ENCODE measurements around the gene NCF4.
A peak's percentile ranks its signal among the peaks of the same experiment; 100 is the strongest.

Gene NCF4

GRCh38 chr22:36852056-36852973 is 8.5 kb upstream of the NCF4 start:
- no peak for DNase-seq (ENCODE audit: low spot score)
- Mint-ChIP-seq H3K27ac (no peak overlapping the region), H3K4me1 (ENCODE audit: low read depth) (peaks cover 21% of the 10 kb centered on the region), H3K36me3 (ENCODE audit: low read depth) (peaks cover 1% of the 10 kb centered on the region), H3K4me3 (no peak overlapping the region), H3K27me3 (ENCODE audit: low read depth) (peaks cover 13% of the 10 kb centered on the region), H3K9me3 (peaks cover 3% of the 10 kb centered on the region)

- peak overlapping the region; percentile 44 for H3K4me3 Mint-ChIP-seq
- H3K27ac Mint-ChIP-seq, result peak overlapping the region; percentile 68
- H3K27me3 Mint-ChIP-seq (ENCODE audit: low read depth), result peaks cover 13% of the 10 kb centered on the region
- H3K36me3 Mint-ChIP-seq (ENCODE audit: low read depth), result peaks cover 1% of the 10 kb centered on the region
- H3K9me3 Mint-ChIP-seq, result peaks cover 3% of the 10 kb centered on the region
- peaks cover 21% of the 10 kb centered on the region for H3K4me1 Mint-ChIP-seq (ENCODE audit: low read depth)
- DNase-seq (ENCODE audit: low spot score), result peak; percentile 76
Observed at GRCh38 chr22:36853407-36854099, 7.3 kb upstream of the NCF4 start.

- no peak for DNase-seq (ENCODE audit: low spot score)
- H3K9me3 Mint-ChIP-seq, result peaks cover 3% of the 10 kb centered on the region
- peaks cover 37% of the 10 kb centered on the region for H3K4me1 Mint-ChIP-seq (ENCODE audit: low read depth)
- no peak overlapping the region for H3K27ac Mint-ChIP-seq
- no peak overlapping the region for H3K4me3 Mint-ChIP-seq
- peaks cover 7% of the 10 kb centered on the region for H3K27me3 Mint-ChIP-seq (ENCODE audit: low read depth)
- peaks cover 7% of the 10 kb centered on the region for H3K36me3 Mint-ChIP-seq (ENCODE audit: low read depth)
Observed at GRCh38 chr22:36855478-36855877, 5.3 kb upstream of the NCF4 start.

GRCh38 chr22:36856121-36856791 is 4.5 kb upstream of the NCF4 start:
- peak overlapping the region; percentile 45 for H3K4me3 Mint-ChIP-seq
- H3K9me3 Mint-ChIP-seq, result peaks cover 3% of the 10 kb centered on the region
- no peak overlapping the region for H3K27ac Mint-ChIP-seq
- peak; percentile 91 for DNase-seq (ENCODE audit: low spot score)
- H3K36me3 Mint-ChIP-seq (ENCODE audit: low read depth), result peaks cover 6% of the 10 kb centered on the region
- peaks cover under 1% of the 10 kb centered on the region for H3K27me3 Mint-ChIP-seq (ENCODE audit: low read depth)
- peaks cover 40% of the 10 kb centered on the region for H3K4me1 Mint-ChIP-seq (ENCODE audit: low read depth)

GRCh38 chr22:36856792-36857135 is 4.0 kb upstream of the NCF4 start:
- no peak for DNase-seq (ENCODE audit: low spot score)
- H3K36me3 Mint-ChIP-seq (ENCODE audit: low read depth), result peaks cover 6% of the 10 kb centered on the region
- H3K27ac Mint-ChIP-seq, result no peak overlapping the region
- peaks cover 44% of the 10 kb centered on the region for H3K4me1 Mint-ChIP-seq (ENCODE audit: low read depth)
- no peak overlapping the region for H3K4me3 Mint-ChIP-seq
- H3K9me3 Mint-ChIP-seq, result peaks cover 3% of the 10 kb centered on the region
- H3K27me3 Mint-ChIP-seq (ENCODE audit: low read depth), result no peaks in the 10 kb centered on the region

GRCh38 chr22:36858156-36858555 is 2.6 kb upstream of the NCF4 start:
- DNase-seq (ENCODE audit: low spot score), result no peak
- Mint-ChIP-seq H3K27me3 (ENCODE audit: low read depth) (no peaks in the 10 kb centered on the region), H3K36me3 (ENCODE audit: low read depth) (peaks cover 6% of the 10 kb centered on the region), H3K4me3 (no peak overlapping the region), H3K4me1 (ENCODE audit: low read depth) (peaks cover 48% of the 10 kb centered on the region), H3K9me3 (no peaks in the 10 kb centered on the region), H3K27ac (no peak overlapping the region)

- H3K36me3 Mint-ChIP-seq (ENCODE audit: low read depth), result peaks cover 7% of the 10 kb centered on the region
- no peak overlapping the region for H3K4me3 Mint-ChIP-seq
- no peaks in the 10 kb centered on the region for H3K9me3 Mint-ChIP-seq
- DNase-seq (ENCODE audit: low spot score), result no peak
- no peaks in the 10 kb centered on the region for H3K27me3 Mint-ChIP-seq (ENCODE audit: low read depth)
- H3K4me1 Mint-ChIP-seq (ENCODE audit: low read depth), result peaks cover 42% of the 10 kb centered on the region
- H3K27ac Mint-ChIP-seq, result peak overlapping the region; percentile 21
Observed at GRCh38 chr22:36858966-36859365, 1.8 kb upstream of the NCF4 start.

GRCh38 chr22:36860017-36860416 is 789 bp upstream of the NCF4 start:
- Mint-ChIP-seq H3K9me3 (no peaks in the 10 kb centered on the region), H3K27ac (peak overlapping the region; percentile 93), H3K27me3 (ENCODE audit: low read depth) (no peaks in the 10 kb centered on the region), H3K36me3 (ENCODE audit: low read depth) (peaks cover 16% of the 10 kb centered on the region), H3K4me1 (ENCODE audit: low read depth) (peaks cover 50% of the 10 kb centered on the region), H3K4me3 (peak overlapping the region; percentile 76)
- no peak for DNase-seq (ENCODE audit: low spot score)

GRCh38 chr22:36860438-36860820 is 377 bp upstream of the NCF4 start:
- no peaks in the 10 kb centered on the region for H3K9me3 Mint-ChIP-seq
- H3K27me3 Mint-ChIP-seq (ENCODE audit: low read depth), result no peaks in the 10 kb centered on the region
- DNase-seq (ENCODE audit: low spot score), result no peak
- H3K4me3 Mint-ChIP-seq, result peak overlapping the region; percentile 76
- peaks cover 21% of the 10 kb centered on the region for H3K36me3 Mint-ChIP-seq (ENCODE audit: low read depth)
- H3K27ac Mint-ChIP-seq, result peak overlapping the region; percentile 93
- peaks cover 52% of the 10 kb centered on the region for H3K4me1 Mint-ChIP-seq (ENCODE audit: low read depth)

- no peaks in the 10 kb centered on the region for H3K9me3 Mint-ChIP-seq
- H3K4me3 Mint-ChIP-seq, result peak overlapping the region; percentile 76
- H3K4me1 Mint-ChIP-seq (ENCODE audit: low read depth), result peaks cover 44% of the 10 kb centered on the region
- no peak for DNase-seq (ENCODE audit: low spot score)
- H3K36me3 Mint-ChIP-seq (ENCODE audit: low read depth), result peaks cover 36% of the 10 kb centered on the region
- no peaks in the 10 kb centered on the region for H3K27me3 Mint-ChIP-seq (ENCODE audit: low read depth)
- peak overlapping the region; percentile 93 for H3K27ac Mint-ChIP-seq
Observed at GRCh38 chr22:36862251-36863242, 1.7 kb downstream of the NCF4 start.

GRCh38 chr22:36863281-36863680 is 2.5 kb downstream of the NCF4 start:
- H3K27ac Mint-ChIP-seq, result peak overlapping the region; percentile 15
- H3K4me3 Mint-ChIP-seq, result peak overlapping the region; percentile 12
- H3K9me3 Mint-ChIP-seq, result no peaks in the 10 kb centered on the region
- peaks cover 44% of the 10 kb centered on the region for H3K4me1 Mint-ChIP-seq (ENCODE audit: low read depth)
- H3K27me3 Mint-ChIP-seq (ENCODE audit: low read depth), result no peaks in the 10 kb centered on the region
- DNase-seq (ENCODE audit: low spot score), result no peak
- H3K36me3 Mint-ChIP-seq (ENCODE audit: low read depth), result peaks cover 41% of the 10 kb centered on the region

- Mint-ChIP-seq H3K9me3 (no peaks in the 10 kb centered on the region), H3K27me3 (ENCODE audit: low read depth) (no peaks in the 10 kb centered on the region), H3K27ac (no peak overlapping the region), H3K4me3 (no peak overlapping the region), H3K4me1 (ENCODE audit: low read depth) (peaks cover 41% of the 10 kb centered on the region), H3K36me3 (ENCODE audit: low read depth) (peaks cover 42% of the 10 kb centered on the region)
- no peak for DNase-seq (ENCODE audit: low spot score)
Observed at GRCh38 chr22:36863979-36864378, 3.2 kb downstream of the NCF4 start.

Measured in T-helper 2 cell treated with Interferon-gamma antibody and Interleukin-4, amounts not matched to agents 5 μg/mL and 100 μg/mL, for 36 hours (primary cell).